ENCODE data around the gene TANC2. TPM values are rescaled to one million over a fixed set of nuclear protein-coding genes. Genes with fewer than 3 reads are reported as not detected.

TANC2 gene
- total and polyA plus RNA-seq, 2 donors (not counting 3 experiments of a cell fraction or from before 2014, with no cell fraction given) = 7.9 to 30.8 TPM

DNA sequence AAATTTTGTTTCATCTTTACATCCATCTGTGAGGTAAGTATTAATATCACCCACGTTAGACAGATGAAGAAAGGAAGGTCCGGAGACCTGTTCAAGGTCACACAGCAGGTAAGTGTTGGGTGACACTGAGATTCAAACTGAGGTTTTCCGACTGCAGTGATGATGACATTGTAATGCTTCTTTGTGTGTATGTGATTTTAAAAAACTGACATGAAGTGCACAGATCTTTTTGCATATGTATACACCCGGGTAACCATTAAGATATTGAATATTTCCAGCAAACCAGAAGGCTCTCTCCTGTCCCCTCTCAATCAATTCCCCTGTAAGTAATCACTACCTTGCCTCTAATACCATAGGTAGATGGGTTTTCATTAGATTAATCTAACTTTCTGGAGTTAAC is 1.5 kb upstream of the TANC2 start:
- FAIRE-seq = no peak
- H3K9ac ChIP-seq (replicated peaks; ENCODE audit: extremely low read depth, insufficient read depth, low read length) = no peak overlapping the region

More for the DNA sequence above, 1.5 kb upstream of the TANC2 start:
- Histone ChIP-seq H3K4me2 (ENCODE audit: insufficient read depth, low read length) (no peak overlapping the region), H3K4me3 (replicated peaks in 1 of 3; ENCODE audit: insufficient read depth in 1 of 3, low read depth in 1 of 3, low read length in 3 of 3) (no peak overlapping the region), H3K9me1 (replicated peaks; ENCODE audit: control insufficient read depth, extremely low read depth, insufficient read depth, low read length) (no peaks in the 10 kb centered on the region), H3K36me3 (ENCODE audit: control insufficient read depth in 2 of 2, extremely low read depth in 1 of 2, insufficient read depth in 2 of 2, low read length in 2 of 2) (no peaks in the 10 kb centered on the region), H3K27ac (ENCODE audit: insufficient read depth, low read depth, low read length) (no peak overlapping the region), H2AFZ (ENCODE audit: low read depth, low read length) (no peak overlapping the region), H4K20me1 (replicated peaks; ENCODE audit: control insufficient read depth, extremely low read depth, insufficient read depth, low read length) (no peaks in the 10 kb centered on the region), H3K9me3 (replicated peaks; ENCODE audit: control insufficient read depth, insufficient read depth, low read length) (no peaks in the 10 kb centered on the region), H3K4me1 (ENCODE audit: control insufficient read depth, extremely low read depth, insufficient read depth, low read length) (peaks cover 19% of the 10 kb centered on the region), H3K27me3 (ENCODE audit: control insufficient read depth in 2 of 2, insufficient read depth in 2 of 2, low read length in 2 of 2) (peaks cover 0 to 8% of the 10 kb centered on the region in 2 experiments), H3K79me2 (ENCODE audit: control insufficient read depth, insufficient read depth, low read length) (no peaks in the 10 kb centered on the region)
- CTCF ChIA-PET = interaction anchor here (0.6 kb wide), 1 partner anchor 35 kb away, joined by 3 read pairs; no protein-coding TSS in a partner anchor
- BruUV-seq (replicated peaks) = no TSS peak
- DNase-seq (ENCODE audit: low read depth, low spot score) = no peak
- TF ChIP-seq MYC (IDR thresholded peaks at IDR 0.05; ENCODE audit: low read depth, low read length) (no peak), JUN (IDR thresholded peaks at IDR 0.05; ENCODE audit: borderline replicate concordance, insufficient read depth, insufficient read length, low read depth) (no peak), EZH2 (IDR thresholded peaks at IDR 0.05; ENCODE audit: borderline replicate concordance, low read depth, low read length, severe bottlenecking) (no peak), POLR2AphosphoS5 (IDR thresholded peaks at IDR 0.05; ENCODE audit: insufficient read depth, low read depth, low read length) (no peak), POLR2A (IDR thresholded peaks at IDR 0.05; ENCODE audit: low read depth, low read length) (no peak)
- TF ChIP-seq, protein P1, sequence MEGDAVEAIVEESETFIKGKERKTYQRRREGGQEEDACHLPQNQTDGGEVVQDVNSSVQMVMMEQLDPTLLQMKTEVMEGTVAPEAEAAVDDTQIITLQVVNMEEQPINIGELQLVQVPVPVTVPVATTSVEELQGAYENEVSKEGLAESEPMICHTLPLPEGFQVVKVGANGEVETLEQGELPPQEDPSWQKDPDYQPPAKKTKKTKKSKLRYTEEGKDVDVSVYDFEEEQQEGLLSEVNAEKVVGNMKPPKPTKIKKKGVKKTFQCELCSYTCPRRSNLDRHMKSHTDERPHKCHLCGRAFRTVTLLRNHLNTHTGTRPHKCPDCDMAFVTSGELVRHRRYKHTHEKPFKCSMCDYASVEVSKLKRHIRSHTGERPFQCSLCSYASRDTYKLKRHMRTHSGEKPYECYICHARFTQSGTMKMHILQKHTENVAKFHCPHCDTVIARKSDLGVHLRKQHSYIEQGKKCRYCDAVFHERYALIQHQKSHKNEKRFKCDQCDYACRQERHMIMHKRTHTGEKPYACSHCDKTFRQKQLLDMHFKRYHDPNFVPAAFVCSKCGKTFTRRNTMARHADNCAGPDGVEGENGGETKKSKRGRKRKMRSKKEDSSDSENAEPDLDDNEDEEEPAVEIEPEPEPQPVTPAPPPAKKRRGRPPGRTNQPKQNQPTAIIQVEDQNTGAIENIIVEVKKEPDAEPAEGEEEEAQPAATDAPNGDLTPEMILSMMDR (IDR thresholded peaks at IDR 0.05; ENCODE audit: extremely low read depth in 1 of 2, insufficient read depth in 1 of 2, low read depth in 1 of 2, low read length in 2 of 2) = no peak
- TF ChIP-seq, protein P2, sequence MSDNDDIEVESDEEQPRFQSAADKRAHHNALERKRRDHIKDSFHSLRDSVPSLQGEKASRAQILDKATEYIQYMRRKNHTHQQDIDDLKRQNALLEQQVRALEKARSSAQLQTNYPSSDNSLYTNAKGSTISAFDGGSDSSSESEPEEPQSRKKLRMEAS (IDR thresholded peaks at IDR 0.05; ENCODE audit: insufficient read depth, insufficient read length) = no peak
- dilution Hi-C loops (cut with MboI; ENCODE audit: extremely low pct_ligation_motif_present, low sequenced_read_pairs) (no loop called here), intact Hi-C loops (cut with micrococcal nuclease) (no loop called here)
- POLR2A ChIA-PET = no interaction called here
